GM12801 (cell line): ENCODE results near the gene PHOX2A.

ENCODE experiments used
- CTCF ChIP-seq: IDR thresholded peaks from one replicate; pipeline ENCODE4 v1.5.1; 2011; ENCODE audit warnings: control low read depth; ENCODE audit not compliant: insufficient read length; ENCODE audit errors: extremely low read depth

The PHOX2A gene

GRCh38 chr11:72244060-72244360, at the start of gene PHOX2A:
Gene PHOX2A, minus strand, starts transcription at chr11:72244176. Its CDS starts 172 bp downstream, at chr11:72244004.
- no peak for TF ChIP-seq CTCF

- no peak for TF ChIP-seq CTCF
These were observed 49.4 kb upstream of the PHOX2A start for GRCh38 chr11:72293391-72293790.

- no peak for TF ChIP-seq CTCF
These were observed 48.3 kb upstream of the PHOX2A start for GRCh38 chr11:72292106-72292785.

GRCh38 chr11:72287293-72287692, 43.3 kb upstream of the PHOX2A start:
- TF ChIP-seq CTCF: no peak

GRCh38 chr11:72283947-72284346, 40.0 kb upstream of the PHOX2A start:
- TF ChIP-seq CTCF: no peak

- TF ChIP-seq CTCF: no peak
These were observed 36.8 kb upstream of the PHOX2A start for GRCh38 chr11:72280726-72281315.

GRCh38 chr11:72280037-72280436, 36.1 kb upstream of the PHOX2A start:
- no peak for TF ChIP-seq CTCF

GRCh38 chr11:72278905-72279304, 34.9 kb upstream of the PHOX2A start:
- TF ChIP-seq CTCF: no peak
